Non-pigmented ciliary epithelial cell (primary cell): ENCODE measurements around the gene MYH9.

Experiments
- DNase-seq: peaks from one replicate; pipeline ENCODE4 v3.0.0-alpha.2; 2010; ENCODE audit warnings: low read depth

Gene MYH9

GRCh38 chr22:36386351-36386899, 1.3 kb downstream of the MYH9 start:
- no peak for DNase-seq

DNA sequence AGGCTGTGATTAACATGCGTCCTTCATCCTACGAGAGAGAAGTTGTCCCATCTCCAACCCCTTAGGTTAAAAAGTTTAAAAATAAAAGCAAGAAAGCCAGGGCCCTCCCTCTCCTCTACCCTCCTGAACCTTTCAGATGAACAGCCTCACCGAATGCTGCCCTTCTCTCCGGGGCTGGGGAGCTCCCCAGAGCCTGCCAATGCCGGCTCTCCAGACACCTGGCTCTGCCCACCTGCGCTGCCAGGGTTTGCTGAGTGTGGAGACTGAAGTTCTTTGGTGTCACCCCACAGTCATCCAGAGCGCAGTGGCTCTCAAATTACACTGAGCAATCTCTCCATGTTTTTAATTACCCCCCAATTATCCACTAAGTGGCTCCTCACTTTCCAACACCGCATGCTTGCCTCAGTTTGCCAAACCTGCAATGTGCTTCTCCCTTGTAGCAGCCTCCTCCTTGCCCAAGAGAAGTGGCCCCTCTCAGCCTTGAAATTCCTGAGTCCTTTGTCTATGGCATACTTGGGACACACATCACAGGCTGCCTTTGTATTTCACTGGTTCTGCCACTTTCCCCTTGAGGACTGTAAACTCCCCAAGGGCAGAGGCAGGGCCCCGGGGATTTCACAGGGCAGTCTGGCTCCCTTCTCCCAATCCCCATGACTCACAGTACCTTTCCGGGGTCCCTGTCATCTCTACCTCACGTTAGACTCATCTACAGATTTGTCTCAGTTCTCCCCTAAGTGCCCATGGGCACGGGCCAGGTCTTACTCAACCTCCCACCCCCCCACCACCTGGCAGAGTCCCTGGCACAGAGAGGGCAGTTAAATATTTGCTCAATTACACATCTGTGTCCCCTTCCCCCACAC, 2.0 kb downstream of the MYH9 start:
- DNase-seq, result no peak

DNA sequence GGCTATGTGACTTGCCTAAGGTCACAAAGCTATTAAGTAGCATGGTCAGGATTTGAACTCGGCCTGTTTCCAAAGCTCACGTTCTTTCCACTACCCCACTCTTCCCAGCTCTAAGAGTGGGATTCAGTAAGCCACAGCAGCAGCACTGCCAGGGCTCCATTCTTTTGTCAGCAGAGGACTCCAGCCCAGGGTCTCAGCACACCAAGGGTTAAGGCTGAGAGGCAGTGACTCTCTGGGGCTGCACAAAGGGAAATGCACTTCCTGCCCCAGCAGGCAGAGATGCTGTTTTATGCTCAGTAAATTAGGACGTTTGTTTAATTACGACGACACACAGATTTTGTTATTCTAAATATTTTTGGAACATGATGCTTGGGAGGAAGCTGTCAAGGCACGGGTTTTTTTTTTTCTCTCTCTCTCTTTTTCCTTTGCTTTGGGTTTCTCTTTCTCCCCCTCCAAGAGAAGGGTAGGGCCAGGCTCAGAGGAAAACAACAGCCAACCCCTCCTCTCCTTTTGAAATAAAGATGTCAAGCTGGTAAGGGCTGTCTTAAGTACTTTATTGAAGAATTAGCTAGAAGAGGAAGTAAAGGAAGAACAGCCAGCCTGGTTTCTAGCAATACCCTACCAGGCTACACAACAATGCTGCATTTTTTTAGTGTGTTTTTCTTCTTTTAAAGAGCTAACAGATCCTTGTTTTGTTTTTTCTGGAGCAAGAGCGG, 2.8 kb downstream of the MYH9 start:
- DNase-seq, result no peak

DNA sequence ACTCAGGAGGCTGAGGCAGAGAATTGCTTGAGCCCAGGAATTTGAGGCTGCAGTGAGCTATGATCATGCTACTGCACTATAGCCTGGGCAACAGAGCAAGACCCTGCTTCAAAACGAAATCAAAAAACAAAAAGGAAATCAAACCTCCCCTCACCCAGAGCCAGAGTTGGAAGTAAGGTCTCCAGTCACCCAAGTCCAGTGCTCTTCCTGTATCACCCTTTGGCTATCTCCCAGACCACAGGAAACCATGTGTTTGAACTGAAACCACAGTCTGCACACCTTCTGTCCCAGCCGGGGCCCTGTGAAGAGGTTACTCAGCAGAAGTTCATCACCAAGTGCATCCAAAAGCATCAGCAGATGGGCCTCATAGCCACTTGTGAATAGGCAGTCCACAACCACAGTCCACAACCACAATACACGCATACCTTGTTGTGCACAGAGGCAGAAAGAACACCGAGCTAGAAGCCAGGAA, 4.6 kb downstream of the MYH9 start:
- DNase-seq, result peak; percentile 81

GRCh38 chr22:36381513-36382128, 6.1 kb downstream of the MYH9 start:
- no peak for DNase-seq

DNA sequence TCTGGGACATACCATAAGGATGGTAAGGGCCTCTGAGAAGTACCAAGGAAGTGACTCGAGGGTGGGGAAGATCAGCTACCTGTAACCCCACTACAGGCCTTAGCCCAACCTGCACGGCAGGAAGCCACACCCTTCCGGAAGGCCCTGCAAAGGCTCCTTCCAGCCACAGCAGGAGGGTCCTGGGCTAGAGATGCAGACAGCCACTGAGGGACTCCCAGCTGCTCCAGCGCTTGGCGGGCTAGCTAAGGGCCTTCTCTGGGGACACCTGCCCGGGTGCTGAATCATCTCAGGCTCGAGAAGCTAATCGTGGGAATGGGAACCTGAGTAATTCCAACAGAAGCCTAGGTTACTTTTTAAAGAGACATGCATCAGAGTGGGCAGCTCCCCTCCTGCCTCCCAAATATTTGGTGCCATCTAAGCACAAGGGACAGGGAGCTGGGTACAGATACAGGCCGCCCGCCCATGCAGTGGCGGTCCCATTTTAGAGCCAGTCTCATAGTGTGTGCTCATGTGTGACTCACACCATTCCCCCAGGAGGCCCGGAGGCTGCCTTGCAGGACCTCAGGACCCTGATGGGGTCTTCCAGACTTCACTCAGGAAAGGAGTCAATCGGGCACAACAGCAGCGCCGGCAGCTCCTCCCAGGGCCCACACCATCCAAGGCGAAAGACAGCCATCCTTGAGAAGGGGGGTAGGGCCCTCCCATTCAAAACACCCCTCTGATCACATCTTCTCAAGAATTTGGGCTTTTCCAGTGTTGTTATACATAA, 8.0 kb downstream of the MYH9 start:
- DNase-seq, result no peak

- DNase-seq, result no peak
Observed at GRCh38 chr22:36378869-36379217, 8.9 kb downstream of the MYH9 start.

- DNase-seq, result no peak
Observed at GRCh38 chr22:36378080-36378868, 9.5 kb downstream of the MYH9 start.

GRCh38 chr22:36377022-36377631, 10.6 kb downstream of the MYH9 start:
- DNase-seq, result no peak

DNA sequence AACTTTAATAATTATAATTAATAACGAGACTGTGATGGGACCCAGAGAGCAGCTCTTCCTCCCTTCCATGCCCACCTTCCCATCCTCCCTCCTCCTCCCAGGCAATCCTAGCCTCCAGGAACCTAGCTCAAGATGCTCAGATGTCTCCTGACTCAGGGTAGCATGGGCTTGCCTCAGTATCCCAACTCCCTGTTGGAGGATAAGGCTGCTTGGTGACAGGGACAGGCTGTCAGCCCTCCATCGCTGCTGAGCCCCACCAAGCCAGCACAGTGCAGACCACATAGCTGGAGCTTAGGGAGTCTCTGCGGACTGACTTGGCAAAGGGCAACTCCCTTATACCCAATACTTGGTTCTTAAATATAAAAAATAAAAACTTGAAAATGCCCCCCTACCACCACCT, 11.5 kb downstream of the MYH9 start:
- no peak for DNase-seq

GRCh38 chr22:36375071-36375980, 12.4 kb downstream of the MYH9 start:
- DNase-seq, result no peak

GRCh38 chr22:36374603-36375024, 13.2 kb downstream of the MYH9 start:
- no peak for DNase-seq

- no peak for DNase-seq
Observed at GRCh38 chr22:36373258-36373579, 14.5 kb downstream of the MYH9 start.

- no peak for DNase-seq
Observed at GRCh38 chr22:36371920-36372319, 15.8 kb downstream of the MYH9 start.

- DNase-seq, result no peak
Observed at GRCh38 chr22:36369922-36370791, 17.6 kb downstream of the MYH9 start.

- no peak for DNase-seq
Observed at GRCh38 chr22:36369004-36369921, 18.5 kb downstream of the MYH9 start.

DNA sequence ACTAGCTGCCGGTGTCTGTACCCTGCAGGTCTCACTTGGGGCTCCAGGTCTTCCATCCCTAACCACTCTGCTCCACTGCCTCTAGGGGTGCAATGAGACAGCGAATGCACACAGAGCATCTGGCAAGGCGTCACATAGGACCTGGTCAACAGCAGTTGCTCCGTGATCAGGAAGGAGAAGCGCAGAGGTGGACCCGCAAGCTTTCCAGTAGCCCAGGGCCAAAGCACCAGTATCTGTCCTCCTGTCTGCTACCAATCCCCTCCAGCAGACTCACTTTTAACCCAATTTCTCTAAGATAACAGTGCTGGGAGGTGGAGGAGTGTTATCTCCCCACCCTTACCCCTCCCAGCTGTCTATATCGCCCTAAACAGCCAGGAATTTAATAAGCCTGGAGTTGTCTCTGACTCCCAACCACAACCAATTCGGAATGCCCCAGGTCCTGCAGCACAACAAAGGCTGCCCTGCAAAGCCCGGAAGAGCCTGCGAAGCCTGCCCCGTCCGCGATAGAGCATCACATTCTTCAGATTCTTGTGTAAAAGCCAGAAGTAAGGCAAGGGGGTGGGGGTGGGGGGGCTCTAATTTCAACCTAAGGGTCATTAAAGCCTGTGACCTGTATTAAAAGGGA, 19.3 kb downstream of the MYH9 start:
- no peak for DNase-seq
